ENCODE measurements around the gene TGFBR2.

Gene TGFBR2

DNA sequence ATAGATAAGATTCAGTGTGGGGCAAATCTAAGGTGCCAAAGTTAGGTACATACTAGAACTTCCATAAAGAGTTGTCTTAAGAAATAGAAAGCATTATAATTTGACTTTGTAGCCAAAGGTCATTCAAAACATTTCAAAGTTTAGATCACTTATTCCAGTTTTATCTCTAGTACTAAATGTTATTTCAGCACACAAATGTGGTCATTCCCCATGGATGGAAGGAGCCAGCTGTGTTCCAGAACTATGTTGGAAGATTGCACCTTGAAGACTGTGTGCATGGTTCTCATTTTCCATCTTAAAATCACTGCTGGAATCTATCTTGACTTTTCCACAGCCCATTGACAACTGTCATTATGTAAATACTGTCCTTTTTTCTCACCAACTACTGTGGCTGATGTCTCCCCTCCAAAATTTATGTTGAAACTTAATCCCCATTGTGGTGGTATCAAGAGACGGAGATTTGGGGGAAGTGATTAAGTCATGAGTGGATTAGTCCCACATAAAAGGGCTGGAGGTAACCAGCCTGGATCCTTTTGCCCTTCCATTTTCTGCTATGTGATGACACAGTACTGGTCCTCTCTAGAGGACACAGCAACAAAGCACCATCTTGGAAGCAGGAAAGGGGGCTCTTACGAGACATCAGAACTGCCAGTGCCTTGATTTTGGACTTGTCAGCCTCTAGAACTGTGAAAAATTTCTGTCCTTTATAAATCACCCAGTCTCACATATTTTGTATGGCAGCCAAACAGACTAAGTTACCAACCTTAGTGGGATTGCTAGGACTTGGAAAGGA, 24.0 kb downstream of the TGFBR2 start:
- H3K4me1 ChIP-seq (ENCODE audit: insufficient read depth, low read length), result peaks cover 49% of the 10 kb centered on the region
- WGBS, result 84% methylated on average over 2 of the region's 2 CpGs
- H3K27ac ChIP-seq (ENCODE audit: low read depth, low read length), result no peak overlapping the region

DNA sequence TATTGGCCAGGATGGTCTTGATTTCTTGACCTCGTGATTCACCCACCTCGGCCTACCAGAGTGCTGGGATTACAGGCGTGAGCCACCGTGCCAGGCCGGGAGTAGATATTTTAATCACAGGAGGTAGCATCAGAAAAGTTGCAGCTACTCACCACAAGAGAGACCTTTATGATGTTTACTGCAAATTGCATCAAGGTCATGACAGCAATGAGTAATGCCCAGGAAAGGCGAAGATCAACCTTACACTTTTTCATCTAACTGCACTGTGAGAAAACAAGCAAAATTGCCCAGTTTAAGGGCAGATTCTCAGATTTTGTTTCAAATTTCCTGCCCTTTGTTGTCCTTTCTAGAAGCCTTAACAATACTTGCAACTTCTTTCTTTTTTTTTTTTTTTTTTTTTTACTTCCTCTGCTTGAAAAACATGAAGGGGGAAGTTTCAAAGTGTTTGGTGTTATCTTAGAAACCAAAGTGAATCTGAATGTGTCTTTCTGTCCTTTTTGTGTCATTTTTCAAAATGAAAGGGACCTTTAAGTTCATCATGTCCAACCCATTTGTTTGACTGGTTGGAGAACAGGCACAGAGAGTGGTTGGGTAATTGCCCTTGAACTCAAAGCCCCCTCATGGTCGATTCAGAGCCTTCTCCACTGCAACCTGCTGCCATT, 25.0 kb downstream of the TGFBR2 start:
- Histone ChIP-seq H3K36me3 (ENCODE audit: insufficient read depth, low read length) (0 out of 2 replicates have a peak, but pooled peaks cover 5% of the 10 kb centered on the region), H3K9ac (ENCODE audit: low read depth, low read length) (no peak overlapping the region), H3K27ac (ENCODE audit: low read depth, low read length) (no peak overlapping the region), H3K27me3 (ENCODE audit: insufficient read depth, low read length) (no peaks in the 10 kb centered on the region), H3K4me3 (ENCODE audit: low read length) (no peak overlapping the region), H3K9me3 (ENCODE audit: insufficient read depth, low read depth, low read length) (no peaks in the 10 kb centered on the region), H3K4me1 (ENCODE audit: insufficient read depth, low read length) (peaks cover 42% of the 10 kb centered on the region)
- WGBS, result 97% methylated on average over 6 of the region's 7 CpGs

More for the DNA sequence above, 24.0 kb downstream of the TGFBR2 start:
- H3K4me3 ChIP-seq (ENCODE audit: low read length), result no peak overlapping the region
- 0 out of 2 replicates have a peak, but pooled peaks cover 5% of the 10 kb centered on the region for H3K36me3 ChIP-seq (ENCODE audit: insufficient read depth, low read length)
- H3K27me3 ChIP-seq (ENCODE audit: insufficient read depth, low read length), result no peaks in the 10 kb centered on the region
- no peak overlapping the region for H3K9ac ChIP-seq (ENCODE audit: low read depth, low read length)
- no peaks in the 10 kb centered on the region for H3K9me3 ChIP-seq (ENCODE audit: insufficient read depth, low read depth, low read length)

DNA sequence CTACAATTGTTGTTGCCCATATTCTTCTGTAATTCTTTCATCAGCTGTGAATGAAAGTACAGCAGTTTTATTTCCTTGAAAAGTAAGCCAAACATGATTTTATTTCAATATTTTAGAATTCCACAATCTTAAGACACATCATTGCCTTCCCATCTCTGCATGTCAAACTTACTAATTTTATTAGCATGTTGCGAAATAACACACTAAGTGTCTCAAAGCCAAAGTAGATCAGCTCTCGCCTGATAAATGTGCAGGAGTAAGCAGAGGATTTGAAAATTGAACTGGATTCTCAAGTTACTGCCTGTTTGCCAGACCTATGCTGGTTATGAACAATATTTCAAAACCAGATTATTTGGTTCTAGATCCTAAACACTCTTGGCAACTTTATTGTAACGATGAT, 25.7 kb downstream of the TGFBR2 start:
- Histone ChIP-seq H3K4me3 (ENCODE audit: low read length) (no peak overlapping the region), H3K36me3 (ENCODE audit: insufficient read depth, low read length) (0 out of 2 replicates have a peak, but pooled peaks cover 5% of the 10 kb centered on the region), H3K27me3 (ENCODE audit: insufficient read depth, low read length) (no peaks in the 10 kb centered on the region), H3K4me1 (ENCODE audit: insufficient read depth, low read length) (peaks cover 40% of the 10 kb centered on the region), H3K27ac (ENCODE audit: low read depth, low read length) (no peak overlapping the region), H3K9ac (ENCODE audit: low read depth, low read length) (no peak overlapping the region), H3K9me3 (ENCODE audit: insufficient read depth, low read depth, low read length) (no peaks in the 10 kb centered on the region)
- WGBS, result 100% methylated on average over 3 of the region's 3 CpGs

DNA sequence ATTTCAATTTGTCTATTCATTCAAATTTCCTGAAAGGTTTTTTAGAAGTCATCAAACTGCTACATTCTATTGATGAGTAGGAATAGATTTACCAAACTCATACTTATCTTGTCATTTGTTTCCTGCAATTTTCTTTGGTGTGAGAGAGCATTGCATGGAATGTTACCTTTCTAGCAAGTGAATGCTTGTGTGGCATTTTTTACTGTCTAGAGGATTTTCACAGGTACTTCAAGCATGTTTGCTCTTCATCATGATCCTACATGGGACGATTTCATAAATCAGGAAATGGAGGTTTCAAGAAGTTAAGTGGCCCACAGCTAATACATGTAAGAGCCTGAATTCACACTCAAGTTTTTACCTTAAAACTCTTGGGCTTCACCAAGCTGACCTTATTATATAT, 26.1 kb downstream of the TGFBR2 start:
- Histone ChIP-seq H3K4me3 (ENCODE audit: low read length) (no peak overlapping the region), H3K9me3 (ENCODE audit: insufficient read depth, low read depth, low read length) (no peaks in the 10 kb centered on the region), H3K36me3 (ENCODE audit: insufficient read depth, low read length) (0 out of 2 replicates have a peak, but pooled peaks cover 5% of the 10 kb centered on the region), H3K27me3 (ENCODE audit: insufficient read depth, low read length) (no peaks in the 10 kb centered on the region), H3K27ac (ENCODE audit: low read depth, low read length) (no peak overlapping the region), H3K9ac (ENCODE audit: low read depth, low read length) (no peak overlapping the region), H3K4me1 (ENCODE audit: insufficient read depth, low read length) (peaks cover 39% of the 10 kb centered on the region)
- WGBS, result 87% methylated on average over 1 of the region's 1 CpG

DNA sequence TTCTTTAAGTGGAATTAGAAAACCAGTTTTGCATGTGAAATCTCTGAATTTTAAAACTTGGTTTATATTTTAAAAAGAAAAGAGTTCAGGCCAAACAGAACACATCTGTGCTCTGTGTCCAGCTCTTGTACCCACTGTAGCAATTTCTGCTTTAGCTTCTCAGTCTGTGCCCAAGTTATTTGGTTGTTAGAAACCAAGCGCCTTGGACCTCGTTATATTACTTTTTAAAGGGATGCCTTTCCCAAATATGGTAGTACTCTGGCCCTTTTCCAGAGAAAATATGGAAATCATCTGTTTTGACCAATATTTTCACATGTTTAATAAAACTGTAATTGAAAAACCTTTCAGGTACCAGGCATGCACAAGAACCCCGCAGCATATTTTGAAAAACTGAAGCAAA, 27.3 kb downstream of the TGFBR2 start:
- Histone ChIP-seq H3K9ac (ENCODE audit: low read depth, low read length) (no peak overlapping the region), H3K4me3 (ENCODE audit: low read length) (no peak overlapping the region), H3K36me3 (ENCODE audit: insufficient read depth, low read length) (0 out of 2 replicates have a peak, but pooled peaks cover 5% of the 10 kb centered on the region), H3K27ac (ENCODE audit: low read depth, low read length) (no peak overlapping the region), H3K9me3 (ENCODE audit: insufficient read depth, low read depth, low read length) (no peaks in the 10 kb centered on the region), H3K4me1 (ENCODE audit: insufficient read depth, low read length) (peaks cover 27% of the 10 kb centered on the region), H3K27me3 (ENCODE audit: insufficient read depth, low read length) (no peaks in the 10 kb centered on the region)
- WGBS, result 92% methylated on average over 3 of the region's 3 CpGs

DNA sequence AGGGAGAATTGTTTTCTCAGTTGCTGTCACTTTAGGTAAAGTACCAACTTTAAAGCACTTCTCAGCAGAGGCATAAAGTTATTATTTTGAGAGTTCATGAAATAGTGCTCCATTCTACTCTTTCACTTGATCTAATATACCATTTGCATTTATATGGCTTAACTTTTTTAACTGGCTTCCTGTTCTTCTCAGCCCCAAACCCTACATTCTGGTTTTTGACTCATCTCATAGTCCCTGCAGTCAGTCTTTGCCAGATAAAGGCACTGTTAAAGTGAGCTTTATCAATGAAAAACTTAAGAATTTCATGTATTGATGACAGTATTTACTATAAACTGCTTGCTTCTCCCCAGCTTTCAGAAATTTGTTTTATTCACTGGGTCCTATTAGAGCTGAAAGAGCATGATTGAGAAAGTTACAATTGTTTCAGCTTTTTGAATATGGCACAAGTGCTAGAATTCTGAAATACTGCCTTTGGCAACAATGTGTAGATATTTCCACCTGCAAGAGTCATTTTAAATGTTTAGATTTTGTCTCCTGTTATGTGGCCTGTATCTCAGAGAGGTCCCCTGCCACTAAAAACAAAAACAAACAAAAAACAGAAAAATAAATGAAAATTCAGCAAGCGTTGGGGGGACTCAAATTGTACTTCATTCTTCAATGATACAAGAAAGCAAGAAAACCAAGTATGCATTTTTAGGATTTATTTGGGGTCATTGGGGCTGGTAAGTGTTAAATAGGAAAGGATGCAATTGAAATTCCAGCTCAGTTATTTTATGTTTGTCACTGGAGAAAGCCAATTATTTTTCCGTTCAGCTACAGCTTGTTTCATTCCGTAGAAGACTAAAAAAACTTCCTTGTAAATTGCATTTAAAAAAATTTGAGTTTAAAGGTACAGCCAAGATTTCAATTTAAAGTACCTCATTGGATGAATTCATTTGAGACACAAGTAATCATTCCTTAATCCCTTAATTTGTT, 28.6 kb downstream of the TGFBR2 start:
- Histone ChIP-seq H3K36me3 (ENCODE audit: insufficient read depth, low read length) (0 out of 2 replicates have a peak, but pooled peaks cover 5% of the 10 kb centered on the region), H3K27ac (ENCODE audit: low read depth, low read length) (no peak overlapping the region), H3K4me3 (ENCODE audit: low read length) (no peak overlapping the region), H3K9ac (ENCODE audit: low read depth, low read length) (no peak overlapping the region), H3K4me1 (ENCODE audit: insufficient read depth, low read length) (peaks cover 17% of the 10 kb centered on the region), H3K27me3 (ENCODE audit: insufficient read depth, low read length) (no peaks in the 10 kb centered on the region), H3K9me3 (ENCODE audit: insufficient read depth, low read depth, low read length) (no peaks in the 10 kb centered on the region)
- WGBS, result 94% methylated on average over 3 of the region's 3 CpGs

DNA sequence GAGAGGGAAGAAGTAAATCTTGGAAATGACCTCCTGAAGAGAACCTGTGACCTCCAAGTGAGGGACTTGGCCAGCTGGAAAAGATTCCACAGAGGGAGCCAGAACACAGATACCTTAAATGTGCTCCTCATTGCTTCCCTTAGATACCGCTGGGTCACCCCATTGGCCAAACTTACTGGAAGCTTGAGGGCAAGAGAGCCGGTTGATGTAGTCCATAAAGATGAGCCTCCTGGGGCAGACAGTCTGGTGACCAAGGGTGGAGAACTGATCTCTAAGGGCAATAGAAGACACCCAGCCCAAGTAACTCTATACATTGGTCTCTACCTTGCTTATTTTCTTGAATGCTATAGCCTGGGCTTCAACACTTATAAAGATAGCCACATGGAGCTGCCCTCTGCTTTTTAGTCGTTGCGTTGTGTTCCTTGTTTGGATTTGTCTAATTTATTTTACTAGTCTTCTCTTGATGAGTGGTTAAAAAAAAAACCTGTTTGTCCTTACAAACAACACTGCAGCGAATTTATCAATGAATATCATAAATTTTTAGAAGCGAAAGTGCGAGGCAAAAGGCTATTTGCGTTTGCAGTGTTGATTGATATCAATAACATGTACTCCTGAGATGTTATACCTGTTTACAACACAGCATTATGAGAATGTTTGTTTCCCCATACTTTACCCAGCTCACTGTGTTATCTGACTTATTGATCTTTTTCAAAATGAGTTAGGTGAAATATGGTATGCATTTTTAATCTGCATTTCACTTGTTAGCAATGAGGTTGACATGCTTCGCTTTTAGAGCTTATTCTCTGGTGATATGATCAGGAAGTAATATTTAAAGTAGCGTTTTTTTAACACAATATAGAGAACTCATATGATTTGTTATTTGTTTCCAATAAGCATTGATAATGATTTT, 31.2 kb downstream of the TGFBR2 start:
- no peaks in the 10 kb centered on the region for H3K27me3 ChIP-seq (ENCODE audit: insufficient read depth, low read length)
- H3K4me3 ChIP-seq (ENCODE audit: low read length), result no peak overlapping the region
- 0 out of 2 replicates have a peak, but pooled peaks cover 5% of the 10 kb centered on the region for H3K36me3 ChIP-seq (ENCODE audit: insufficient read depth, low read length)
- H3K27ac ChIP-seq (ENCODE audit: low read depth, low read length), result no peak overlapping the region
- no peak overlapping the region for H3K9ac ChIP-seq (ENCODE audit: low read depth, low read length)
- 94% methylated on average over 9 of the region's 10 CpGs for WGBS
- H3K9me3 ChIP-seq (ENCODE audit: insufficient read depth, low read depth, low read length), result no peaks in the 10 kb centered on the region
- H3K4me1 ChIP-seq (ENCODE audit: insufficient read depth, low read length), result peaks cover 14% of the 10 kb centered on the region

DNA sequence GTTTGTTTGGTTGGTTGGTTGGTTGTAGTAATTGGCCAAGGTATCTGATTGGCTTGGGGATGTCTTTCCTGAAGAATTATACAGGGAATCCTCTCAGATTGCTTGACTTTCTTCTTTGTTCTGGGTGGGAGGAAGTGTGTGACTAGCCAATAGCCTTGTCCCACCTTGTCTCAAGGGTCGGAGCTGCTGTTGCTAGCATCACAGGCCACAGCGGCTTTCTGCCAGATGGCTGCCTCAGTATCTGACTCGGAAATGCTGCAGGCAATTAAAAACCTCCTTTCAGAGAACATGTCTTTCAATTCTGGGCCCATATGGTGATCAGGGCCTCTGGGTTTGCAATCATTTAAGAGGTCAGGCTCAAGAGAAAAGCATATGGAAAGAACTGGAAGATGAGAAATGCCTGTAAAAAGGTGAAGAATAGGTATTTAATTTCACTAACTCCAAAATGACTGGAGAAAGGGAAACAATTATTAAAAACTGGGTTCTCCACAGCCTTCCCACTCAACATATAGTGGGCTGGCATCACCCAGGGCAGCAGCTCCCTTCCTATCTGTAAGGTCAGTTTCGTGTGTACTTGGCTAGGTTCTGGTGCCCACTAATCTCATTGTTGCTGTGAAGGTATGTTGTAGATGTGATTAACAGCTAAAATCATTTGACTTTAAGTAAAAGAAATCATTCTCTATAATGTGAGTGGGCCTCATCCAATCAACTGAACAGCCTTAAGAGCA, 32.4 kb downstream of the TGFBR2 start:
- peaks cover 14% of the 10 kb centered on the region for H3K4me1 ChIP-seq (ENCODE audit: insufficient read depth, low read length)
- WGBS, result 93% methylated on average over 3 of the region's 4 CpGs
- H3K4me3 ChIP-seq (ENCODE audit: low read length), result no peak overlapping the region
- H3K27me3 ChIP-seq (ENCODE audit: insufficient read depth, low read length), result no peaks in the 10 kb centered on the region
- H3K36me3 ChIP-seq (ENCODE audit: insufficient read depth, low read length), result no peaks in the 10 kb centered on the region
- H3K9me3 ChIP-seq (ENCODE audit: insufficient read depth, low read depth, low read length), result no peaks in the 10 kb centered on the region
- H3K9ac ChIP-seq (ENCODE audit: low read depth, low read length), result no peak overlapping the region
- no peak overlapping the region for H3K27ac ChIP-seq (ENCODE audit: low read depth, low read length)

DNA sequence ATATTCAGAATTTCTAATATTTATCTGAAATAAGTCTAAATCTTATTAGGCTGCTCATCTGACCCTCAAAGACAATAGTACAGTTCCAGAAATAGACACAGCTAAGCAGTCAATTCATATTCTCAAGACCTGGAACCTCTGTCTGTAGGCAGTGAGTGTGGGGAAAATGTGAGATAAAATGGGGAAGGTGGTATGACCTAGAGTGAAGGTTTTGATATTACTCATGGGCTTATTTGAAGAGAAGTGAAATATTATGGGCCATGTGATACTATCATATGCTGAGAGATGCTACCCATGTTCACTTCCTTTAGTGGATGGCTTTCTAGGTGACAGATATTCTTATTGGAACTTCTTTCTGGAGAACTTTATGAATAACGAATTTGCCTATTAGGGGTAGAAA, 33.5 kb downstream of the TGFBR2 start:
- WGBS, result 95% methylated on average over 1 of the region's 1 CpG
- Histone ChIP-seq H3K27me3 (ENCODE audit: insufficient read depth, low read length) (no peaks in the 10 kb centered on the region), H3K9ac (ENCODE audit: low read depth, low read length) (no peak overlapping the region), H3K27ac (ENCODE audit: low read depth, low read length) (no peak overlapping the region), H3K4me3 (ENCODE audit: low read length) (no peak overlapping the region), H3K36me3 (ENCODE audit: insufficient read depth, low read length) (peaks cover 6% of the 10 kb centered on the region; the same call in 1 of the 2 replicates), H3K9me3 (ENCODE audit: insufficient read depth, low read depth, low read length) (no peaks in the 10 kb centered on the region), H3K4me1 (ENCODE audit: insufficient read depth, low read length) (peaks cover 5% of the 10 kb centered on the region)
